GM10248 (cell line): ENCODE data around the gene DSG4.

Experiments used
- CTCF ChIA-PET: fragments of 300-600 bp; sonication (Branson Sonifier 250); formaldehyde crosslinking; extraction: SDS; loops from one replicate; lab custom pipeline; 2021; ENCODE audit warnings: antibody characterized with exemption; lab: Yijun Ruan, JAX
- POLR2A ChIA-PET: fragments of 350-650 bp; sonication (Branson Sonifier 250); formaldehyde crosslinking; extraction: SDS; loops from one replicate; lab custom pipeline; 2020; ENCODE audit warnings: antibody characterized with exemption; lab: Yijun Ruan, JAX
- DNase-seq: peaks from one replicate; pipeline ENCODE4 v3.0.0; 2012; ENCODE audit errors: extremely low spot score
- CTCF ChIP-seq: IDR thresholded peaks from 2 replicates; pipeline ENCODE4 v1.5.1; 2012; ENCODE audit warnings: mild to moderate bottlenecking, low read depth; ENCODE audit errors: extremely low read depth, missing control alignments, control extremely low read depth

Gene DSG4

GRCh38 chr18:31426021-31426420 is 49.4 kb downstream of the DSG4 start:
- CTCF ChIA-PET: interaction anchor here (1.1 to 6.0 kb wide), 5 partner anchors 13 to 130 kb away, joined by 3 to 41 read pairs (median 4); no protein-coding TSS in a partner anchor
- DNase-seq: no peak
- no peak for TF ChIP-seq CTCF

GRCh38 chr18:31426871-31427406 is 50.4 kb downstream of the DSG4 start:
- ChIA-PET POLR2A (no interaction called here), CTCF (interaction anchor here (0.9 to 6.0 kb wide), 4 partner anchors 12 to 130 kb away, joined by 3 to 41 read pairs (median 4); no protein-coding TSS in a partner anchor)
- no peak for TF ChIP-seq CTCF
- no peak for DNase-seq

More at GRCh38 chr18:31426021-31426420, 49.4 kb downstream of the DSG4 start:
- POLR2A ChIA-PET: no interaction called here

GRCh38 chr18:31428211-31428610 is 51.6 kb downstream of the DSG4 start:
- POLR2A ChIA-PET: no interaction called here
- DNase-seq: no peak

GRCh38 chr18:31429623-31430022 is 53.0 kb downstream of the DSG4 start:
- TF ChIP-seq CTCF: no peak
- CTCF ChIA-PET: interaction anchor here (0.8 to 1.4 kb wide), 3 partner anchors 9 to 15 kb away, joined by 3 to 4 read pairs (median 3); no protein-coding TSS in a partner anchor
- POLR2A ChIA-PET: no interaction called here
- DNase-seq: no peak

More at GRCh38 chr18:31428211-31428610, 51.6 kb downstream of the DSG4 start:
- no peak for TF ChIP-seq CTCF
- CTCF ChIA-PET: interaction anchor here (1.5 to 6.0 kb wide), 2 partner anchors 11 to 25 kb away, joined by 4 to 41 read pairs; no protein-coding TSS in a partner anchor

GRCh38 chr18:31430072-31430471 is 53.5 kb downstream of the DSG4 start:
- CTCF ChIA-PET: interaction anchor here (0.9 to 1.4 kb wide), 2 partner anchors 9 to 13 kb away, joined by 3 read pairs; no protein-coding TSS in a partner anchor
- no peak for DNase-seq
- TF ChIP-seq CTCF: no peak
- POLR2A ChIA-PET: no interaction called here

GRCh38 chr18:31430554-31430953 is 54.0 kb downstream of the DSG4 start:
- no peak for TF ChIP-seq CTCF
- POLR2A ChIA-PET: no interaction called here
- CTCF ChIA-PET: interaction anchor here (0.9 kb wide), 1 partner anchor 9 kb away, joined by 3 read pairs; no protein-coding TSS in a partner anchor
- no peak for DNase-seq
